ENCODE measurements around the gene LRRC75A.
A peak's percentile ranks its signal among the peaks of the same experiment; 100 is the strongest.
"Not testable (repeated sequence)": the region's sequence is repeated elsewhere in the genome, so short reads cannot be mapped to it uniquely, and the experiment has no call there.

The LRRC75A gene

GRCh38 chr17:16407911-16408588, 83.9 kb downstream of the LRRC75A start:
- DNase-seq = peak in 27 of 56 donors; percentile 6 to 71 (median 23)

- peak in 6 of 56 donors; percentile 21 to 79 (median 34) for DNase-seq
Observed at GRCh38 chr17:16406742-16407674, 85.0 kb downstream of the LRRC75A start.

- not testable (repeated sequence) for DNase-seq
Observed at GRCh38 chr17:16403847-16404246, 88.1 kb downstream of the LRRC75A start.

GRCh38 chr17:16398270-16399267, 93.4 kb downstream of the LRRC75A start:
- DNase-seq = no peak

GRCh38 chr17:16396693-16397092, 95.3 kb downstream of the LRRC75A start:
- peak in 2 of 56 donors; percentile 17 to 23 for DNase-seq

GRCh38 chr17:16395887-16396286, 96.1 kb downstream of the LRRC75A start:
- not testable (repeated sequence) for DNase-seq

GRCh38 chr17:16392491-16392890, 99.5 kb downstream of the LRRC75A start:
- not testable (repeated sequence) for DNase-seq

All from nucleus accumbens (tissue), 56 donors.